Neural progenitor cell (in vitro differentiated cells): ENCODE data around the gene NUDT16L1.

Experiments used
- CTCF ChIP-seq: fragments of 200-600 bp; sonication (generic); IDR thresholded peaks from 2 replicates; pipeline ENCODE4 v1.5.1; 2017; ENCODE audit warnings: antibody characterized with exemption, mild to moderate bottlenecking
- EZH2 ChIP-seq: fragments of 200-600 bp; sonication (generic); IDR thresholded peaks from 2 replicates; pipeline ENCODE4 v1.6.1; 2017; ENCODE audit warnings: antibody characterized with exemption, mild to moderate bottlenecking, moderate library complexity
- EZH2phosphoT487 ChIP-seq: fragments of 200-600 bp; sonication (generic); IDR thresholded peaks from 2 replicates; pipeline ENCODE4 v1.6.1; 2017; ENCODE audit warnings: antibody characterized with exemption

- no peak for TF ChIP-seq CTCF
- TF ChIP-seq EZH2, result no peak
- no peak for TF ChIP-seq EZH2phosphoT487
Observed at GRCh38 chr16:4690946-4691665, 2.3 kb upstream of the NUDT16L1 start.
